MM.1S (cell line): ENCODE measurements around the gene VPS29.

Experiments
- DNase-seq: peaks from one replicate; pipeline ENCODE4 v3.0.0-alpha.2; 2015
- H2AFZ ChIP-seq: fragments of 300-600 bp; sonication (generic); 2 replicates; pipeline ENCODE4 v1.6.0; 2016; ENCODE audit warnings: antibody characterized with exemption, low read length
- H3F3A ChIP-seq: fragments of 300-600 bp; sonication (generic); 2 replicates; pipeline ENCODE4 v1.6.1; 2016; ENCODE audit warnings: mild to moderate bottlenecking, antibody characterized with exemption, low read length, moderate library complexity, mixed read lengths; ENCODE audit not compliant: insufficient read depth
- H3K27ac ChIP-seq: fragments of 300-600 bp; sonication (generic); 2 replicates; pipeline ENCODE4 v1.5.1; 2016; ENCODE audit warnings: mild to moderate bottlenecking, low read length
- H3K27me3 ChIP-seq: fragments of 300-600 bp; sonication (generic); replicated peaks from 2 replicates; pipeline ENCODE4 v1.6.0; 2016; ENCODE audit warnings: low read length; ENCODE audit not compliant: insufficient read depth
- H3K36me3 ChIP-seq: fragments of 300-600 bp; sonication (generic); replicated peaks from 2 replicates; pipeline ENCODE4 v1.6.1; 2016; ENCODE audit warnings: mild to moderate bottlenecking, low read length, mixed read lengths; ENCODE audit not compliant: insufficient read depth
- H3K4me1 ChIP-seq: fragments of 300-600 bp; sonication (generic); 2 replicates; pipeline ENCODE4 v1.6.1; 2016; ENCODE audit warnings: low read length, mixed read lengths
- H3K4me2 ChIP-seq: fragments of 300-600 bp; sonication (generic); 2 replicates; pipeline ENCODE4 v1.6.0; 2016; ENCODE audit warnings: low read depth, low read length
- H3K4me3 ChIP-seq: fragments of 300-600 bp; sonication (generic); 2 replicates; pipeline ENCODE4 v1.5.1; 2016; ENCODE audit warnings: low read length, mixed read lengths
- H3K79me2 ChIP-seq: fragments of 300-600 bp; sonication (generic); 2 replicates; pipeline ENCODE4 v1.6.1; 2016; ENCODE audit warnings: mixed run types, low read length, mixed read lengths
- H3K9ac ChIP-seq: fragments of 300-600 bp; sonication (generic); 2 replicates; pipeline ENCODE4 v1.6.1; 2016; ENCODE audit warnings: low read length, mixed read lengths
- H3K9me2 ChIP-seq: fragments of 300-600 bp; sonication (generic); replicated peaks from 2 replicates; pipeline ENCODE4 v1.6.1; 2016; ENCODE audit warnings: mild to moderate bottlenecking, low read length, mixed read lengths; ENCODE audit not compliant: insufficient read depth
- H3K9me3 ChIP-seq: fragments of 300-600 bp; sonication (generic); replicated peaks from 2 replicates; pipeline ENCODE4 v1.6.1; 2016; ENCODE audit warnings: mild to moderate bottlenecking, low read length, mixed read lengths; ENCODE audit not compliant: insufficient read depth
- H4K20me1 ChIP-seq: fragments of 300-600 bp; sonication (generic); 2 replicates; pipeline ENCODE4 v1.6.1; 2016; ENCODE audit warnings: mild to moderate bottlenecking, low read length, moderate library complexity, mixed read lengths; ENCODE audit not compliant: insufficient read depth
- EZH2 ChIP-seq: fragments of 300-600 bp; sonication (generic); optimal IDR thresholded peaks from 2 replicates; pipeline ENCODE3; 2017; ENCODE audit warnings: low read depth, mild to moderate bottlenecking, antibody characterized with exemption, low read length, mixed read lengths
- EZH2phosphoT487 ChIP-seq: fragments of 300-600 bp; sonication (generic); IDR thresholded peaks from 2 replicates; pipeline ENCODE4 v1.6.1; 2018; ENCODE audit warnings: antibody characterized with exemption, low read length
- TF ChIP-seq, protein P1 (sequence below): fragments of 300-600 bp; sonication (generic); IDR thresholded peaks from 2 replicates; pipeline ENCODE4 v1.5.1; 2016; ENCODE audit warnings: antibody characterized with exemption, low read length, mixed read lengths

VPS29 gene

DNA sequence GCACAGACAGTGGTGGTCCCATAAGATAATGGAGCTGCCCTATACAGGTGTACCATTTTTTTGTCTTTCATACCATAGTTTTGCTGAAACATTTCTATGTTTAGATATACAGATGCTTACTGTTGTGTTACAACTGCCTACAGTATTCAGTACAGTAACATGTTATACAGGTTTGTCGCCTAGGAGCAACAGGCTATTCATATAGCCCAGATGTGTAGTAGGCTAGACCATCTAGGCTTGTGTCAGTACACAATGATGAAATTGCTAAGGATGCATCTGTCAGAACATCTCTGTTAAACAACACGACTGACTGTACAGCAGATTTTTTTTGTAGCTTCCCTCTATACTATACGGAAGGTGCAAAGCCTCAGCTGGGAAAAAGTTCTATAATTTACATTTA lies 30.7 kb upstream of the VPS29 start:
- Histone ChIP-seq H3F3A (no peaks in the 10 kb centered on the region), H3K9me2 (no peaks in the 10 kb centered on the region), H3K9ac (no peak overlapping the region), H3K9me3 (no peaks in the 10 kb centered on the region), H3K79me2 (no peaks in the 10 kb centered on the region), H3K4me1 (peaks cover 22% of the 10 kb centered on the region), H3K27me3 (no peaks in the 10 kb centered on the region), H4K20me1 (no peaks in the 10 kb centered on the region), H3K36me3 (no peaks in the 10 kb centered on the region), H3K4me2 (no peak overlapping the region), H3K27ac (peak overlapping the region; percentile 66; the same call in 1 of the 2 replicates), H2AFZ (no peak overlapping the region), H3K4me3 (no peak overlapping the region)
- no peak for DNase-seq
- TF ChIP-seq EZH2phosphoT487, result no peak
- TF ChIP-seq EZH2, result no peak
- TF ChIP-seq, protein P1, sequence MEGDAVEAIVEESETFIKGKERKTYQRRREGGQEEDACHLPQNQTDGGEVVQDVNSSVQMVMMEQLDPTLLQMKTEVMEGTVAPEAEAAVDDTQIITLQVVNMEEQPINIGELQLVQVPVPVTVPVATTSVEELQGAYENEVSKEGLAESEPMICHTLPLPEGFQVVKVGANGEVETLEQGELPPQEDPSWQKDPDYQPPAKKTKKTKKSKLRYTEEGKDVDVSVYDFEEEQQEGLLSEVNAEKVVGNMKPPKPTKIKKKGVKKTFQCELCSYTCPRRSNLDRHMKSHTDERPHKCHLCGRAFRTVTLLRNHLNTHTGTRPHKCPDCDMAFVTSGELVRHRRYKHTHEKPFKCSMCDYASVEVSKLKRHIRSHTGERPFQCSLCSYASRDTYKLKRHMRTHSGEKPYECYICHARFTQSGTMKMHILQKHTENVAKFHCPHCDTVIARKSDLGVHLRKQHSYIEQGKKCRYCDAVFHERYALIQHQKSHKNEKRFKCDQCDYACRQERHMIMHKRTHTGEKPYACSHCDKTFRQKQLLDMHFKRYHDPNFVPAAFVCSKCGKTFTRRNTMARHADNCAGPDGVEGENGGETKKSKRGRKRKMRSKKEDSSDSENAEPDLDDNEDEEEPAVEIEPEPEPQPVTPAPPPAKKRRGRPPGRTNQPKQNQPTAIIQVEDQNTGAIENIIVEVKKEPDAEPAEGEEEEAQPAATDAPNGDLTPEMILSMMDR, result no peak

DNA sequence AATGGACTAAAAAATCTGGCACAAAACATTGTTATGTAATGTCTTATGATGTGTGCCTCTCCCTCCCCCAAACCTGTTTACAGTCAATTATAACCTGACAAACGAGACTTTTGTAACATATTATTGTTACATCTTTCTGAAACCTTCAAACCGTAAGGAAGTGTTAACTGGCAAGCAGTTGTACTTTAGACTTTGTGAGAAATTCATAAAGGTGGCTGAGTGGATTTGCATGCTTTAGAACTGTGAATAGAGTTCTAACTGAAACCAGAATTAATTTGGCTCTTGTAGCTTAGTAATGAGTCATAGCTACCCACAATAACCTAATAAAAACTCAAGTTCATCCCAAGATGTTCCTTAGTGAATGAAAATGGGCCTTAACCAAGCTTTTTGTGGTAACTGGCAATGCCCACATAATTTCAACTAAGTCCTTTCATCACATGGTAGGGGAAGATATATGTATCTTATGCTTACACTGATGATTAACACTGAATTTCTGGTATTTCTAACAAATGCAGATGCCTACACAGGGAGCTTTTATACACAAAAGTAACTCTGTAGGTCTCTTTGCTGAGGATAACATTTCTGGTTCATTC lies 29.9 kb upstream of the VPS29 start:
- Histone ChIP-seq H3K9me3 (no peaks in the 10 kb centered on the region), H2AFZ (no peak overlapping the region), H4K20me1 (no peaks in the 10 kb centered on the region), H3K27me3 (no peaks in the 10 kb centered on the region), H3K36me3 (no peaks in the 10 kb centered on the region), H3K27ac (peak overlapping the region; percentile 66; the same call in 1 of the 2 replicates), H3K4me3 (no peak overlapping the region), H3K9ac (no peak overlapping the region), H3F3A (no peaks in the 10 kb centered on the region), H3K9me2 (no peaks in the 10 kb centered on the region), H3K4me2 (peak overlapping the region; percentile 54), H3K4me1 (peaks cover 22% of the 10 kb centered on the region), H3K79me2 (no peaks in the 10 kb centered on the region)
- TF ChIP-seq, protein P1, result no peak
- TF ChIP-seq EZH2phosphoT487 (no peak), EZH2 (no peak)
- DNase-seq, result peak; percentile 30

DNA sequence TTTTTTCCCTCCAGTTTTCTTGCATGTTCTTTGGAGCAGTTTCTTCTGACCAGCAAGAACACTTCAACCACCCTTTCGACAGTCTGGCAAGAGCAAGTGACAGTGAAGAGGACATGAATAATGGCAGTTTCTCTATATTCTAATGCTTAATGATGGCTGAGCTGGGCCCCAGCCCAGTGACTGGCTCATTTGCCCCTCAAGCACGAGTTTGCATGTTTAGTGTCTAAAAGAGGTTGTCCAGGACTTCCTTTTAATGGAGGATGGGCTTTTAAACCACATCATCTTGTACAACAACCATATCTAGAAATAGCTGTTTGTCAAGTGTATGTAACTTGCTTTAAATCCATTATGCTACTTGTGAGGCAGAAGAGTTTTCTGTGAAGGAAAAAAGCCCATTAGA lies 28.6 kb upstream of the VPS29 start:
- Histone ChIP-seq H3K9me3 (no peaks in the 10 kb centered on the region), H3K4me3 (no peak overlapping the region), H3K9me2 (no peaks in the 10 kb centered on the region), H3K9ac (no peak overlapping the region), H3K4me2 (no peak overlapping the region), H3K79me2 (no peaks in the 10 kb centered on the region), H4K20me1 (no peaks in the 10 kb centered on the region), H3F3A (no peaks in the 10 kb centered on the region), H3K27ac (no peak overlapping the region), H3K36me3 (no peaks in the 10 kb centered on the region), H2AFZ (no peak overlapping the region), H3K27me3 (no peaks in the 10 kb centered on the region), H3K4me1 (peaks cover 22% of the 10 kb centered on the region)
- no peak for DNase-seq
- TF ChIP-seq EZH2phosphoT487, result no peak
- no peak for TF ChIP-seq EZH2
- TF ChIP-seq, protein P1, result no peak
